ENCODE data around the gene TMEM60. TPM values are rescaled to one million over a fixed set of nuclear protein-coding genes. Genes with fewer than 3 reads are reported as not detected.
"Not testable (repeated sequence)": the region's sequence is repeated elsewhere in the genome, so short reads cannot be mapped to it uniquely, and the experiment has no call there.

The TMEM60 gene
- total and polyA plus RNA-seq, 9 donors, result 8.1 to 30.9 (median 15.0) TPM

- Histone ChIP-seq H3K4me3 (no peak overlapping the region), H3K27me3 (no peaks in the 10 kb centered on the region), H3K36me3 (no peaks in the 10 kb centered on the region), H3K9me3 (no peaks in the 10 kb centered on the region), H3K27ac (no peak overlapping the region), H3K4me1 (ENCODE audit: insufficient read depth) (no peaks in the 10 kb centered on the region)
- TF ChIP-seq CTCF (IDR thresholded peaks at IDR 0.05) (no peak), EP300 (IDR thresholded peaks at IDR 0.05) (no peak), POLR2A (IDR thresholded peaks at IDR 0.05) (no peak)
- DNase-seq, result no peak
- 82 to 84% (median 82%) methylated on average over 6 of the region's 6 CpGs for WGBS, 3 donors
- intact Hi-C loops (cut with DNase I), result loop anchor here in 1 of 4 donors (10.0 kb wide), 1 partner anchor 1663 kb away; the partner anchor contains the start of gene MAGI2
Measured at GRCh38 chr7:77791336-77791735, 6.9 kb downstream of the TMEM60 start.

DNA sequence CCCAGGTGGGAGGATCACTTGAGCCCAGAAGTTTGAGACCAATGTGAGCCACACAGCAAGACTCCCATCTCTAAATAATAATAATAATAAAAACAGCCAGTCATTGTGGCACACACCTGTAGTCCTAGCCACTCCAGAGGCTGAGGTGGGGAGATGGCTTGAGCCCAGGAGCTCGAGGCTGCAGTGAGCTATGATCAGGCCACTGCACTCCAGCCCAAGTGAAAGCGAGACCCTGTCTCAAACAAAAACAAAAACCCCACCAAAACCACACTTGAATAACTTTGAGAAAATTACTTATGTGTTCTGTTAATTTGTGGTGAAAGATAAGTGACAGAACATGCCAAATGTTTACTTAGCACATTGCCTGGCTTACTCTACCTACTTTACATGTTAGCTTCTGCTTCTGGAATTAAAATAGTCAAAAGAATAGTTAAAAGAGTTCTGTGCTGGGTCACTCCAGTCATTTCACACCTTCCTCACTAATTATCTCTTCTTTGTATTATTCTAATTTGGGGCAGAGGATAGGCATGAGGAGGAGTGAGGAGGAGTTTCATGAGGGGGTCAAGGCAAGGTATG, 9.8 kb downstream of the TMEM60 start:
- no peak for DNase-seq
- TF ChIP-seq CTCF (IDR thresholded peaks at IDR 0.05) (no peak), EP300 (IDR thresholded peaks at IDR 0.05) (no peak), POLR2A (IDR thresholded peaks at IDR 0.05) (no peak)
- Histone ChIP-seq H3K27ac (no peak overlapping the region), H3K4me3 (no peak overlapping the region), H3K27me3 (no peaks in the 10 kb centered on the region), H3K9me3 (no peaks in the 10 kb centered on the region), H3K4me1 (ENCODE audit: insufficient read depth) (no peaks in the 10 kb centered on the region), H3K36me3 (no peaks in the 10 kb centered on the region)
- WGBS, 3 donors, result 95 to 97% (median 95%) methylated on average over 2 of the region's 2 CpGs
- intact Hi-C loops (cut with DNase I), result no loop called here

DNA sequence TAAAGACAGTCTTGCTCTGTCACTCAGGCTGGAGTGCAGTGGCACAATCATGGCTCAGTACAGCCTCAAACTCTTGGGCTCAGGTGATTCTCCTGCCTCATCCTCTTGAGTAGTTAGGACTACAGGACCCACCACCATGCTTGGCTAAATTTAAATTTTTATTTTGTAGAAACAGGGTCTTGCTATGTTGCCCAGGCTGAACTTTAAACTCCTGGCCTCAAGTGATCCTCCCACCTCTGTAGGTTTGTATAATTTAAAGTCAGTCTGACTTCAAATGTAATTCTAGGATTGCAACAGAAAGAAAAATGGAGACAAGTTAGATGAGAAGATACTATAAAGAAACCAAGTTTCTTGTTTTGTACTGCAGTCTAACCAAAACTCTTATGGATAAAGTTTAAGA, 11.5 kb downstream of the TMEM60 start:
- no peak for DNase-seq
- Histone ChIP-seq H3K4me1 (ENCODE audit: insufficient read depth) (no peaks in the 10 kb centered on the region), H3K9me3 (no peaks in the 10 kb centered on the region), H3K4me3 (no peak overlapping the region), H3K27me3 (no peaks in the 10 kb centered on the region), H3K36me3 (no peaks in the 10 kb centered on the region), H3K27ac (no peak overlapping the region)
- no peak for TF ChIP-seq EP300 (IDR thresholded peaks at IDR 0.05)
- TF ChIP-seq CTCF (IDR thresholded peaks at IDR 0.05), result no peak
- no peak for TF ChIP-seq POLR2A (IDR thresholded peaks at IDR 0.05)
- intact Hi-C loops (cut with DNase I), result no loop called here

DNA sequence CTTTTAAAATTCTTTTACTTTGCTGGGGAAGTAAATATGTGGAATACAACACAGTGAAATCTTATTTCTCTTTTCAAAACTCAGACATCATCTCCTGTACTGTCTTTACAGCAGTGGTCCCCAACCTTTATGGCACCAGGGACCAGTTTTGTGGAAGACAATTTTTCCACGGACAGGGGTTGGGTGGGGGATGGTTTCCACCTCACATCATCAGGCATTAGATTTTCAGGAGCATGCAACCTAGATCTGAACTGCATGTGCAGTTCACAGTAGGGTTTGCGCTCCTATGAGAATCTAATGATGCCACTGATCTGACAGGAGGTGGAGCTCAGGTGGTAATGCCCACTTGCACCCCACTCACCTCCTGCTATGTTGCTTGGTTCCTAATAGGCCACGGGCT, 12.2 kb downstream of the TMEM60 start:
- intact Hi-C loops (cut with DNase I), result no loop called here
- Histone ChIP-seq H3K4me3 (no peak overlapping the region), H3K4me1 (ENCODE audit: insufficient read depth) (no peaks in the 10 kb centered on the region), H3K27ac (no peak overlapping the region), H3K9me3 (no peaks in the 10 kb centered on the region), H3K27me3 (no peaks in the 10 kb centered on the region), H3K36me3 (no peaks in the 10 kb centered on the region)
- no peak for DNase-seq
- 93 to 97% (median 94%) methylated on average over 3 of the region's 3 CpGs for WGBS, 3 donors
- no peak for TF ChIP-seq EP300 (IDR thresholded peaks at IDR 0.05)
- TF ChIP-seq CTCF (IDR thresholded peaks at IDR 0.05), result no peak
- TF ChIP-seq POLR2A (IDR thresholded peaks at IDR 0.05), result no peak

GRCh38 chr7:77784426-77784825, 13.8 kb downstream of the TMEM60 start:
- H3K27ac ChIP-seq; H3K4me1 ChIP-seq (ENCODE audit: insufficient read depth); H3K4me3 ChIP-seq; H3K36me3 ChIP-seq; intact Hi-C loops (cut with DNase I); DNase-seq; H3K27me3 ChIP-seq; H3K9me3 ChIP-seq: not testable (repeated sequence)
- WGBS, 3 donors, result 90 to 94% (median 92%) methylated on average over 10 of the region's 10 CpGs
